ENCODE results near the gene FOSL1. TPM values are rescaled to one million over a fixed set of nuclear protein-coding genes. Genes with fewer than 3 reads are reported as not detected.
A peak's percentile ranks its signal among the peaks of the same experiment; 100 is the strongest.

The FOSL1 gene
- total and polyA plus RNA-seq, 2 of the 13 experiments (the other 11 are each of a cell fraction or from before 2014, with no cell fraction given): 4.0 to 4.1 TPM

GRCh38 chr11:65890324-65891218 is 9.6 kb downstream of the FOSL1 start, which contains the start of gene CCDC85B (continued):
- peak; percentile 75; the same call in 1 of the 2 replicates for TF ChIP-seq ZBTB43 (CRISPR knock-in tag; conservative IDR thresholded peaks at IDR 0.05)
- no peak for TF ChIP-seq MIXL1 (CRISPR knock-in tag; IDR thresholded peaks at IDR 0.05)
- peak; percentile 46; the same call in 1 of the 2 replicates for TF ChIP-seq MLXIP (CRISPR knock-in tag; IDR thresholded peaks at IDR 0.05; ENCODE audit: borderline replicate concordance)
- no peak for TF ChIP-seq ZNF569 (CRISPR knock-in tag; IDR thresholded peaks at IDR 0.05; ENCODE audit: borderline replicate concordance)
- TF ChIP-seq REL (CRISPR knock-in tag; conservative IDR thresholded peaks at IDR 0.05): no peak; the same call in 1 of the 2 replicates
- no peak for TF ChIP-seq GABPA (IDR thresholded peaks at IDR 0.05; ENCODE audit: low read depth, low read length)
- no peak for TF ChIP-seq GABPA (CRISPR knock-in tag; IDR thresholded peaks at IDR 0.05; ENCODE audit: low read depth)
- TF ChIP-seq FOSL1 (CRISPR knock-in tag; IDR thresholded peaks at IDR 0.05; ENCODE audit: borderline replicate concordance): no peak
- no peak for TF ChIP-seq ZNF317 (CRISPR knock-in tag; IDR thresholded peaks at IDR 0.05)
- TF ChIP-seq ZNF775 (CRISPR knock-in tag; IDR thresholded peaks at IDR 0.05; ENCODE audit: borderline replicate concordance): no peak
- peak; percentile 57 for TF ChIP-seq SP2 (CRISPR knock-in tag; IDR thresholded peaks at IDR 0.05)
- no peak for TF ChIP-seq ZSCAN9 (CRISPR knock-in tag; IDR thresholded peaks at IDR 0.05; ENCODE audit: borderline replicate concordance)
- TF ChIP-seq LCORL (IDR thresholded peaks at IDR 0.05): no peak
- TF ChIP-seq LCORL (CRISPR knock-in tag; IDR thresholded peaks at IDR 0.05): no peak
- TF ChIP-seq ZNF746 (CRISPR knock-in tag; IDR thresholded peaks at IDR 0.05): no peak; the same call in 1 of the 2 replicates
- TF ChIP-seq ZNF567 (CRISPR knock-in tag; IDR thresholded peaks at IDR 0.05; ENCODE audit: borderline replicate concordance): no peak
- TF ChIP-seq GTF3A (CRISPR knock-in tag; conservative IDR thresholded peaks at IDR 0.05): 0 out of 2 replicates have a peak, but pooled peaks have one; percentile 46
- no peak for TF ChIP-seq GLI4 (CRISPR knock-in tag; IDR thresholded peaks at IDR 0.05; ENCODE audit: borderline replicate concordance)
- TF ChIP-seq PREB (CRISPR knock-in tag; IDR thresholded peaks at IDR 0.05): no peak
- peak; percentile 85; the same call in 1 of the 2 replicates for TF ChIP-seq ZSCAN20 (CRISPR knock-in tag; IDR thresholded peaks at IDR 0.05; ENCODE audit: borderline replicate concordance)
- peak; percentile 87 for TF ChIP-seq POLR2G (IDR thresholded peaks at IDR 0.05; ENCODE audit: low read depth, low read length)
- no peak for TF ChIP-seq MAF1 (CRISPR knock-in tag; IDR thresholded peaks at IDR 0.05; ENCODE audit: borderline replicate concordance)
- TF ChIP-seq ZNF749 (CRISPR knock-in tag; IDR thresholded peaks at IDR 0.05; ENCODE audit: borderline replicate concordance): peak; percentile 72; the same call in 1 of the 2 replicates
- no peak for TF ChIP-seq MED13 (CRISPR knock-in tag; IDR thresholded peaks at IDR 0.05)
- no peak for TF ChIP-seq ONECUT2 (CRISPR knock-in tag; IDR thresholded peaks at IDR 0.05)
